Endometrium (tissue), 2 donors: Measurements from ENCODE around the gene ADAMTS1.

Experiments
- FAIRE-seq: peaks from 2 replicates; lab custom pipeline; 2012; peaks lifted over from hg19 to GRCh38; lab: Jason Lieb, UNC
- donor health status: control.
- donor health status: control.

ADAMTS1 gene

DNA sequence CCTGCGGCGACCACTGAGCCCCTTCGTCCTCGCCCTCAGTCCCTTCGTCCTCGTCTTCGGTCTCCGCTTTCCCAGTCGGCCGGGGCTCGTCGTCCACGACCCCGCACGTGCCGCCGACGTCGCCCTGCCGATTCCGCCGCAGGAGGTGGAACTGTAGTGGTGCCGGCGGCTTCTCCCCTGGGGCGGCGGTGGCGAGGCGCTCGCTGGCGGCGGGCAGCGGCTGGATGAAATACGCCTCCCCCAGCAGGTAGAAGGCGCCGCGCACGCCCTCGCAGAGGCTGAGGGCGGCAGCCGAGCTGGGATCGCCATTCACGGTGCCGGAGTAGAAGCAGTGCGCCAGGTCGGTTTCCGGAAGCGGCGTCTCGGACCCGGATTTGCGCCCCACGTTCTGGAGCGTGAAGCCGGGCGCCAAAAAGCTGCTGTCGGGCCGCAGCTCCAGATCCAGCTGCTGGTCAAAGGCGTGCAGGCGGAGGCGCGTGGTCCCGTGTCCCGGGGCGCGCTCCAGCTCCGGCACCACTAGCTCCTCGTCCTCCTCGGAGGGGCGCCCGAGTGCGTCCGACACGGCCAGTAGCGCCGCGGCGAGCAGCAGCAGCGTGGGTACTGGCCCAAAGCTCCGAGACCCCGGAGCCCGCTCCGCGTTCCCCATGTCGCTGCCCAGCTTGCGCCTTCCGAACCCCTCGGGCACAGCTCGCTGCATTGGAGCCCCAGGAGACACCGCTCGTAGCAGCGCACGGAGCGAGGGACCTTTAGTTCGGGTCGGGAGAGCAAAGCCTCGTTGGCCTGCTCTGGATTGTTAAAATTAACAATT, 747 bp downstream of the ADAMTS1 start:
- no peak for FAIRE-seq

DNA sequence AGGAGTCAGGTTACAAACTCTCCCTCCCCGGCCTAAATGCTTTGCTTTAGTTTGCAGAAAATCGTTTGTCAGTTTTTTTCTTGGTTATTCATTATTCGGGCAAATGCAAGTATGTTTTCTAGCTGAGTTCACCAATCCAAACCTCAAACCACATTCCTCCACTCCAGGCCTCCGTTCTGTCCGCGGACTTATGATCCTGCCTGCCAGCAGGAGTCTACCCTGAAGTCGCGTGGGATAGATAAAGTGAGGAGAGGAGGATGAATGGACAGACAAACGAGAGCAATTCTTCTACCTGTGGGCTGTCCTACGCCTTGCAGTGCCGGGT, 1.3 kb downstream of the ADAMTS1 start:
- FAIRE-seq = no peak

DNA sequence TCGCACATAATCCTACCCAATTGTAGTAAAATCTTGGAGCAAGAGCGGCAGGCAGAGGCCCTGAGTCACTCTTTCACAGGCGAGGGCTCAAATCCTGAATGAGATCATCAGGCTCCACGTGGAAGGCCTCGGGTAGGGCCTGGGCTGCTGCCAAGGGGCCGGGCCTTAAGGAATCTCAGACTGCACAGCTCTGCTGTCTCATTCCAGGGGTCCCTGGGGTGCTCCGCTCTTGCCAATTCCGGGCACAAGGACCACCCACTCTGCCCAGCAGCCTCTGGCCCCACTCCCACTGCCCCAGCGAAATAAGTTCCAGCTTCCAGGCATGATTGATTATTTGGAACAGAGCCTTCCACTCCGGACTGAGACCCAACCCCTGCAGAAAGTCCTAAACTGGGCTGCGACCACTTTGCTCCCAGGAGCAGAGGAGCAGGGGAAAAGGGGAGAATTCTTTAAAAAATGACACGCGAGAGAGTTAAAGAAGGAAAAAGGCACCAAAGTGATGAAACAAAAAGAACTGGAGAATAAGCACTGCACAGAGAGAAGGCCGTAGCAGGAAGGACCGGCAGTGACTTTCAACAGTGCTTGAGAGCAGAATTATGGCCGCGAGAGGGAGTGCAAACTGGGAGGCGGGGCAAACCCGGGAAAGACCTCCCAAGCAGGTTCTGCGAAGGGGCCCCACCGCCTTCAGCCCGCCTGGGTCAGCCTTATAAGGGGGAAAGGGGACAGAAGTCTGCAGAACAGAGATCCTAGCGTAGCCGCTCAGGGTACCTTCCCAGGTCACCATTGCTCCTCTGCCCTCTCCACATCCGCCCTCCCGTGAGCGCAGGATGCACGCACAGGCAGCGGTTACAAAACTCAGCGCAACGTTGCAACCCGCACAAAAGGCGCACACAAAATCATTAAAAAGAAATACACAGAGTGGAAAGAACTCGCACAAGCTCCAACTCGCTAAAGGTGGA, 2.0 kb downstream of the ADAMTS1 start:
- FAIRE-seq = peak; percentile 92

DNA sequence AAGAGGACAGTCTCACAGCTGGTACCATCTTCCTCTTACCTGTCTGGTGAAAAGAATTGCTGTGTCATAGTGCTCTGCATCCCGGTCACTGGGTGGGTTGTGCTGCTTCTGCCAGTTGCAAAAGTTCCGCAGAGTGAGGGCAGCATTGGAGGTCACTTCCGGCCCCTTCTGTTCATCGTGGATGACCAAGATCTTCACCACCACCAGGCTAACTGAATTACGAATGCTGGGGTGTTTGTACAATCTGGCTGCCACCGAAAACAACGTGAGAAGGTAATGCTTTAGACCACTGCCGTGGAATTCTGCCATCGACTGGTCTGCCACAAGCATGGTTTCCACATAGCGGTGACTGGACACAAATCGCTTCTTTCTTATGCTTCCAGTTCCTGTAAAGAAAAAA, 2.9 kb downstream of the ADAMTS1 start:
- no peak for FAIRE-seq

DNA sequence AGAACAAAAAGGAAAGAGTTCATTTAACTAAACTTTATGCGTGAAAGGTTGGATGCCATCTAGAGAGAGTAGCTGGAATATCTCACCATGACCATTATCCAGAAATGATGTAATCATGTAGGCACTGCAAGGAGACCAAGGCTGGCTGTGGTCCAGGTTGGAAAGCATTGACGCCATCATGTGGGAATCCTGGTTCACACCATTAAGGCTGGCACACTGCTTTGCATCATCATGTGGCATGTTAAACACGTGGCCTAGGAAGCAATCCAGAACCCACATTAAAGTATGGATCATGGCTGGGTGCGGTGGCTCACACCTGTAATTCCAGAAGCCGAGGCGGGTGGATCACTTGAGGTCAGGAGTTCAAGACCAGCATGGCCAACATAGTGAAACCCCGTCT, 4.3 kb downstream of the ADAMTS1 start:
- FAIRE-seq = no peak

DNA sequence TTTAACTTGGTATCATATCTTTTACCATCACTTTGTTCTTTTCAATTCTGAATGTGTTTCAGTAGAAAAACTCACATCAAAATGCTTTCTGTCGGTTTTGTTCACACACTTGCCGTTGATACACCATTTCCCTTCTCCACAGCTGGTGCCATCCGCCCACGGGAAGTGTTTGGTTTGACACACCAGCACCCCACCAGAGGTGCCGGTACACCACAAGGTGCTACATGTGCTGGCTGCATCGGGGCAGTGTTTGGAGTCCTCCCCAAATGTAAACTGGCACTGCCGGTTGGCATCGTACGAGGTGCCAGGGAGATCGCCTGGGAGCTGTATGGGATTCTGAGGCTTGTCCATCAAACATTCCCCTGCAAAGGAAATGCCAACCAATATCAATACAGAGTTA, 5.0 kb downstream of the ADAMTS1 start:
- no peak for FAIRE-seq

DNA sequence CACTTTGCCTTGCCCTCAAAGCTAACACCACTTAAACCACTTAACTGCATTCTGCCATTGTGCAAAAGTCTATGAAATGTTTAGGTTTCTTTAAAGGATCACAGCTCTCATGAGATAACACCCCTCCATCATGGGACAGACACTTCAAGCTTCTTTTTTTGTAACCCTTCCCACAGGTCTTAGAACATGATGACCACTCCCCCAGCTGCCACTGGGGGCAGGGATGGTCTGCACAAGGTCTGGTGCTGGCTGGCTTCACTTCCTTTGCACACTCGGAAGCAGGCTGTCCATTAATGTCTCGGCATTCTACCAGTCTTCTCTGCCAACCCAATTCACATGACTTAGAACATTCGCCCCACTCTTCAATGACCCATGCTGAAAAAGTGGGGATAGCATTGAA, 7.7 kb downstream of the ADAMTS1 start:
- no peak for FAIRE-seq

DNA sequence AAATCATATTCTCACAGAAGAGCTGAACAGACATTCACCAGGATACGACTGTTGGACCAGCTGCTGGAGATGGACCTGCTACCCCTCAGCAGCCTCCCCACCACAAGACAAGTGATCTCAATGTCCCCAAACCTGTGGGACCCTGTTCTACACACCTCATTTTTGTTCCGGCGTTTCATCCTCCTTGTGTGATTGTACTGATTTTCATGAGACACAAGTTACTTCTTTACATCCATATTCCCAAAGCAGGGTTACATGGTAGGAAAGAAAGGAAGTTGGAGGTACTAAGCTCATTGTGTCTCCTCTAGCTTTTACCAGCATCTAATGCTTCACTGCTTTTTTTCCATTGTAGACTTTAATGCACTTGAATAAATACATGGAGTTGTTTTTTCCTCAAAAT, 8.7 kb downstream of the ADAMTS1 start:
- FAIRE-seq = no peak

DNA sequence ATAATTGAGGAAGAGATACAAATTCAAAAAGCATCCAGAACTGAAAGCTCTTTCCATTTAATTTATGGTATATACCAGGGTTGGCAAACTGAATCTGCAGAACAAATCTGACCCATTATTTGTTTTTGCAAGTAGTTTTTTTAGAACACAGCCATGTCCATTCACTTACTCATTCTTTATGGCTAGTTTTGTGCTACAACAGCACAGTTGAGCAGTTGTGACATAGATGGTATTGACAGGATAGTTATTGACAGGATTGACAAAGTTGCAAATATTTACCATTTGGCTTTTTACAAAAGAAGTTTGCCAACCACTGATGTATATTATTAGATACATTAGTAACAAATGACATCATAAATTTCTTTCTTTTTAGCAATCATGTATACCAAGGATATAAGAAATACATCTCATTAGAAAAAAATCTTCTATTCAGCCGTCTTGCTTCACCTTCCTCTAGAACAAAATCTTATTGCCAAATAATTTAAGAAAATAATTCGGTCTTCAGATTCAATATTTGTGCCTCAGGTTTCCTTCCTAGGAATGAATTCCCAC, 9.4 kb downstream of the ADAMTS1 start:
- no peak for FAIRE-seq

DNA sequence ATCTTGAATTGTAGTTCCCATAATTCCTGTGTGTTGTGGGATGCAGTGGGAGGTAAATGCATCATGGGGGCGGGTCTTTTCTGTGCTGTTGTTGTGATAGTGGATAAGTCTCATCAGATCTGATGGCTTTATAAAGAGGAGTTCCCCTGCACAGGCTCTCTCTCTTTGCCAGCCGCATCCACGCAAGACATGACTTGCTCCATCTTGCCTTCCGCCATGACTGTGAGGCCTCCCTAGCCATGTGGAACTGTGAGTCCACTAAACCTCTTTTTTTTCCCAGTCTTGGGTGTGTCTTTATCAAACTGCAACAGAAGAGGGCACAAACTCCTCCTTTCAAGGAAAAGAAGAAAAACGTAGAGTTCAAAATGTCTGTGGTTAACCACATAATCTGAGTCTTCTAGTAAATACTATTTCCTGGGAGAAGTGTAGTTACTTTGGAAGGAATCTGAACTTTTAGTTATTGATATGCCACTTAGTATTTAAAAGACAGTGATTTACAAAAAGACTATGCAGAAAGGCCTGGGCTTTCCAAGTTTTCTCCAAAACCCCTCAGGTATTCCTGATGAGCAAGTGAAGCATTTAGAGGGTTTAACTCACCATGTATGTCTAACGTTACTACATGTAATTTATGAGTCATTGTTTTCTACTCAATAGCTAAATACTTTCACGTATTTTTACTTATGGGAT, 10.0 kb downstream of the ADAMTS1 start:
- no peak for FAIRE-seq

DNA sequence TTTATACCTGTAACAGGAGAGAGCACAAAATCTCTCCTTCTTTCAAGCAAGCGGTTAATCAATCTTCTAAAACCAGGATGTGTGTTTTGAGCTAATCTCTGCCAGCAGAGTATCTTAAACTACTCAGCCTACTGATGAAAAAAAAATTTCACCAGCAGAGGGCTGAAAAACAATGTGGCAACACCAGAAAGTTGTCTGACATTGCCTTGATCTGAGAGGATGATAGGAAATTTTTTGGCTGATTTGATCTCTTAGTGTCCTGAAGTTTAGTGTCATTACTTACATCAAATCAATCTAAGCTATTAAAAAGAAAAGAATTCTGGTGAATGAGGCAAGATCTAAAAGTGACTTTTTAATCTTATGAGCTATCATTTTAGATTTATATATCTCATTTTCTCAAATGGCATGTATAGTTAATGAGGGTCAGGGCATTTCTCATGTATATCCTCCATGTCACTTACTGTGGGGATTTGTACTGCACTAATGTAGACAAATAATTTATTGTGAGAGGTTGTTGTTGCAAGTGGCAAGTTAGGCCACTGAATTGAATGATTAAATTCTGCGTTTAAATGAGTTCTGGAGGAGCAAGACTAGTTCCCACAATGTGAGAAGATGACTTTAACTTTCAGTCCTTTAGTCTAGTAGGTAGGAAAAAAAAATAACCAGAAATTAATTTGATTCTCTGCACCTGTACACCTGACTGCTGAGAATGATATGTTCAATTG, 10.9 kb downstream of the ADAMTS1 start:
- FAIRE-seq = no peak

DNA sequence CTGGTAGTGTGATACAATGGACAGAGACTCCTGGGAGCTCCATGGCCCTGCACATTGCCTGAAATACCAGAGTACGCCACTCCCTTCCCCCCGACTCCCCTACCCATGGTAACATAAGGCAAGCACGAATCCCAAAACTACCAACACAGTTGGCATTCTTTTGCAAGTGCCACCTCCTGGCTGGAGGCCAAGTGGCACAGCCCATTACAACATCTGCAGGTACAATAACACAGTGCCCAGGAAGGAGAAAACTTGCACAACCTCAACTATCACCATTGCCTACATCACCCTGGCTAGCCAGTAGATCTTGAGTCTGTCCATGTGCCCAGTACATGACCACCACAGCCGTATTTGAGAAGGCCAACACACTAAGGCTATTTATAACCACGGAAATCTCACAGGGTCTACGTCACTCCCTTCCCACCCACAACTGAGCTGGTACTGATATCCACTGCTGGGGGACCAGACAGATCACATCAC, 11.7 kb downstream of the ADAMTS1 start:
- FAIRE-seq = no peak

DNA sequence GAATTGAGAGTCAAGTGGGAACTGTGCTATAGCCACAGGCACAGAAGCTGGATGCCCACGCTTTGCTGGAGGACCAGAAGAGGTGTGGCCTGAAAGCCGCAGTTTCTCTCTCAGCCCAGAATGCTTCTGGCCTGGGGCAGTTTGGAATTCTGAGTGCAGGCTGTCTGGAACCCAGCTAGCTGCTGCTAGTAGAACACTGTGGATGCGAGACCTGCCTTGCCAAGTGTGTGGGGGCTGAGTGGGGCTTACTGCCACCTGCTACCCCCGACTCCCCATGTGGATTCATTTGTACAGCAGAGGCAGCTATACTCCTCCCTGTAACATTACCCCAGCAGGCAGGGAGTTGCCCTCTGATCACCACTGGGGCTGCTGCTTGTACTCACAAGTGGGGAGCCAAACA, 12.2 kb downstream of the ADAMTS1 start:
- no peak for FAIRE-seq

DNA sequence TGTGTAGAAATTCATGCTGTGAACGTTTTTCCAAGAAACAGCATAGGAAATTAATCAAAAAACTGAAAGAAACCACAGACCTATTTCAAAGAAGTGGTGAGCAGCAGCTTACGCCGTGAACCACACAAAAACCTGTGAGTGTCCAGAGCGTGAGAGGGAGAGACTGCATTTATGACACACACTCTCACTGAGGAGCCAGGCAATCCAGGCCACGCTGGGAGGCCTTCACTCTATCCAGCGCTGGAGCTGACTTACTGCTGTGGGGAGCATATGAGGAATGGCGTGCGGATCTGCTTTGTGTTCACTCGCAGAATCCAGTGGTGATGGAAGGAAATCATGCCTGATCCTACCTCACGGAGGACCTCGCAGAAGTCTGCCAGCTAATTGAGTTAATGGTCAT, 12.7 kb downstream of the ADAMTS1 start:
- no peak for FAIRE-seq

DNA sequence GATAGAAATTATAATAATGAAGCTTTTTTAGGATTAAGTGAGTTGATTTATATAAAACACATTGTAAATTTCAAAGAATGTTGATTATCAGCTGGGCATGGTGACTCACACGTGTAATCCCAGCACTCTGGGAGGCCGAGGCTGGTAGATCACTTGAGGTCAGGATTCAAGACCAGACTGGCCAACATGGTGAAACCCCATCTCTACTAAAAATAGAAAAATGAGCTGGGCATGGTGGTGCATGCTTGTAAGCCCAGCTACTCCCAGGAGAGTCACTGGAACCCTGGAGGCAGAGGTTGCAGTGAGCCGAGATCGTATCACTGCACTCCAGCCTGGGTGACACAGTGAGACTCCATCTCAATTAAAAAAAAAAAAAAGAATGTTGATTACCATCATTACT, 18.4 kb downstream of the ADAMTS1 start:
- no peak for FAIRE-seq

DNA sequence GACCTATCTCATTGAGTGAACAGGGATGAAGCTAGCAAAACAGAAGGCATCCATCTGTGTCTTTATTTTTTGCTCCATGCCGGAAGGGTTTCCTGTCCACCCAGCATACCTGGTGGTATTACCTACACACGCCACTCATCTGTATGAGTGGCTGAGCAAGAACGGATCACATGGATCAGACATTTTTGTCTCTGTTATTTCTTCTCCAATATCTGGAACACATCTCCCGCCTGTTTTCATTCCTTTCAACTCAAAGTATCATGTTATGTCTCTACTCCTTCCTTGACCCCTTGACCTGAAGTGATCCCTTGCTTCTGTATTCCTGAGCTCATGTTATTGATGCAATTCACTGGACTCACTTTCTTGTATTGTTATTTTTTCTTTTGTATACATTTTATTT, 24.7 kb downstream of the ADAMTS1 start:
- FAIRE-seq = no peak

DNA sequence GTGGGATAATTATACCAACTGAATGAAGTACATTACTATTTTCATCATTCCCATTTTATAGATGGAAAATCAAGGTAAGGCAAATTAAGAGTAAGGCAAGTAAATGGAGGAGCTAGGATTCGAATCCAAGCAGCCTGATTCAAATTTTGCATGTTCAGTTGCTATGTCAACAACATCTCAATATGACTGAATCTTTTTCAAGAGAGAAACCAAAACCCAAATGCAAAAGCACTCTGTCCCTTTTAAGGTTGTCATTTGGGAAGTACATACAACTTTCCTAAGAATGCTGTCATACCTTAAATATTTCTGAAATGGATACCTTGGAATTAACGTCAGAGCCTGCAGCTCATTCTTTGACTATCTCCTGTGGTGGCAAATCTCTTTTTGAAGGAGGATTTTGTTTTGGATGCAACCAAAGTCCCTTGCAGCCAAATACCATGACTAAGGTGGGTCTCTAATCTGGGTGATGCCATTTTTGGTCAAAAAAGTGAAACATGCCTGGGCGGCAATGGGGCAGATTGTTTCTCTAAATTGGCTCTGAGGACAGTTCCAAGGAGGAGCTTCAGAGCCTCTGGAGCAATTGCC, 25.4 kb downstream of the ADAMTS1 start:
- no peak for FAIRE-seq

DNA sequence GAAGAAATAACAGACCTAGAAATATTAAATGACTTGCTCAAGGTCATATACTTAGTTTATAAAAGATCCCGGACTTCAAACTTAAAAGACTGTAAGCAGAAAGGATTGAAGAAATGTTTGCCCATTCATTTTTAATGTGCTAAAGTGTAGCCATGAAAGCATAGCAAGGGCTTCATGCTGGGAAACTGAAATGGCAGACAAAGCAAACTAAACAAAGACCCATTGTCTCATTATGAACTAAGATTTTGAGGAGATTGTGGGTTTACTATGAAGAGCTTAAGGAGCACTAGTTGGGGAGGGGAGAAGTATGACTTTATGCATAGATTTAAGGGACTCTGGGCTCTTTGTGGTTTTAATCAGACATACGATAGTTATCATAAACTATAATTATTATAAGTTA, 26.3 kb downstream of the ADAMTS1 start:
- no peak for FAIRE-seq

DNA sequence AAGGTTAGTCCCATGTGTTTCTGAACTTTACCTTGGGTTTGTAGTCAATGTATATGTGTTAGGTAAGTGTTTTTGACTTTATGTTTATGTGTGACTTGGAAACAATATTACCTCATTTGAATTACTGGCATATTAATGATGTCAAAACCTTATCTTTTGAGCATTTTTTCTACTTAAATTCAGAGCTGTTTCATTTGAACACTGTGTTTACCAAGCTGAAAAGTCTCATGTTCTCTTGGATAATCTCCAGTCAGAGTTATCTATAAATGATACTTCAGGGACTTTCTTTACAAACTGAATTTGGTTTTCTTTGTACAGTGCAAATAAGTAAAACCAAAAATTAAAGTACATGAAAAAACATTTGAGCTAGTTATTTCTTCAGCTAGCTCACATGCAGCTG, 30.0 kb downstream of the ADAMTS1 start:
- no peak for FAIRE-seq

DNA sequence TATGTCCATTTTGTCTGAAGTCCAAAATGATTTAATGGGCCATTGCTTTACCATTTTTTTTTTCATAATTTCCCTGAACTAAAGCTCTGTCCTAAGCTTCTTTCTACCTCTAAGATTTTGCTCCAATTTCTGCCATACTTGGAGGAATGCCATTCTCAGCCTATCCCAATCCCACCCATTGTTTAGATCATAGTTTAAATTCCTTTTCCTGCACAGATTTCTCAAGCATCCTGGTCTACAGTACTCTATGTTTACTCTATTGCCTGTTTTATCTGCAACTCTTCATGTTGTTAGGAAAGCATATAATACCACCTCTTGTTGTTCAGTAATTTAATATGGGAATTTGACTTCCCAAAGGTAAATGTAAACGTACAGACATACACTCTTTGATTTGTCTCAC, 30.8 kb downstream of the ADAMTS1 start:
- FAIRE-seq = no peak

DNA sequence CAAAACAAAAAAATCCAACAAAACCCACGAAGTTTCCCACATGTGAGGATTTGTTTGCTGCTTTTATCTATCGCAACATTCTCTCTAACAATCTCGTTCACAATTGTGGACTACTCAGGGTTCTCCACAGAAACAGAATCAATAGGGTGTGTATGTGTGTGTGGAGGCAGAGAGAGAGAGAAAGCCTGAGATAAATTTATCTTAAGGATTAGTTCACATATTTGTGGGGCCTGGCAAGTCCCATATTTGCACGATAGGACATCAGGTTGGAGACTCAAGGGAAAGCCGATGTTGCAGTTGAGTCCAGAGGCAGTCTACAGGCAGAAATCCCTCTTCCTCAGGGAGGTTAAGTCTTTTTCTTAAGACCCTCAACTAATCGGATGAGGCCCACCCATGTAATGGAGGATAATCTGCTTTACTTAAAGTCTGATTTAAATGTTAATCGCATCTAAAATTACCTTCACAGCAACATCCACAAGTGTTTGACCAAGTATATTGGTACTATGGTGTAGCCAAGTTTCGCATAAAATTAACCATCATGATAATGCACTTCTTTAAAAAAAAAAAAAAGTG, 31.7 kb downstream of the ADAMTS1 start:
- no peak for FAIRE-seq
